ENCODE measurements around the gene ZNF283.
"Not testable (repeated sequence)": the region's sequence is repeated elsewhere in the genome, so short reads cannot be mapped to it uniquely, and the experiment has no call there.

ZNF283 gene

DNA sequence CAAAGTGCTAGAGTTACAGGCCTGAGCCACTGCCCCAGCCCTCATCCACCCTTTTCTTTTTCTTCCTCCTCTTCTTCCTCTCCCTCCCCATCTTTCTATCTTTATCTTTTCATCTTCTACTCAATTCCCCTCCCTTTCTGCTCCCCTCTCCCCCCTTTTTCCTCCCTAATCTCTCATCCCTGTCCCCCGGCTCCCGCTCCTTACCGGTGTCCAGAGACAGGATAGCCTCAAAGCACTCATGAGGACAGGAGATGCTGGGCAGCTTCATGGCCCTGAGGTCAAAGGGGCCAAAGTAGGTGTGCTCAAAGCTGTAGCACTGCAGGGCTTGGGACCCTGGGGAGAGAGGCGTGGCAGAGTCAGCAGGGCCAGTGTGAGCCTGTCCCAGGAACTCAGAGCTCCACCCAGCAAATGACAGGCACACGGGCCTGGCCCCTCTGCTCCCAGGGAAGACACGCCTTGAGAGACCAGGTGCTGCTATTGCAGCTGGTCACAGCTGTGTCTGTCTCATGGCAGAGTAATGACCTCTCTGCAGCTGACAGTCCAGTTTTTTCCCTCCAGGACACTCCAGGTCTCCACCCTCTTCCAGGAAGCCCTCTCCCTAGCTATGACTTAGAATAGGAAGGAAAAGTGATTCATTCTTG is 27.5 kb upstream of the ZNF283 start:
- no peak for DNase-seq

GRCh38 chr19:43802216-43802951 is 24.7 kb upstream of the ZNF283 start, which contains the start of gene LYPD5:
TSS of gene LYPD5 (minus strand) at chr19:43802447. CDS start at chr19:43802380, 67 bp downstream.
- no peak for DNase-seq

DNA sequence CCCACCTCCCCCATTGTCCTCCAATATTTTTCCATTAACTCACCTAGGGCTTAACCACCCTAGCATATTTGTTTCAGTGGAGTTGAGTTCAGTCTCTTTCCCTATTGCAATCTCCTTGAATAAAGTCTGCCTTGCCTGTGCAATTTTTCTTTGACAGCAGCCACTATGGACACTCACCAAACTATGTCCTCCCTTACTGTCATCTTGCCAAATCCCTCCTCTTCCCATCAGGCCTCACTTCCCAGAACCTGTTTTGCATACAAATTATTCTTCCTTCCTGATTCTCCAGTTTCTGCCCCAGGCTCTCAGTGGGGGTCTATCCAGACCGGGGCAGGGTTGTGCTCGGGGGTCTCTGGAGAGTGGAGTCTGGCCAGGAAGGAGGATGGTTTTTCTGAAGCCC is 22.7 kb upstream of the ZNF283 start:
- no peak for DNase-seq

DNA sequence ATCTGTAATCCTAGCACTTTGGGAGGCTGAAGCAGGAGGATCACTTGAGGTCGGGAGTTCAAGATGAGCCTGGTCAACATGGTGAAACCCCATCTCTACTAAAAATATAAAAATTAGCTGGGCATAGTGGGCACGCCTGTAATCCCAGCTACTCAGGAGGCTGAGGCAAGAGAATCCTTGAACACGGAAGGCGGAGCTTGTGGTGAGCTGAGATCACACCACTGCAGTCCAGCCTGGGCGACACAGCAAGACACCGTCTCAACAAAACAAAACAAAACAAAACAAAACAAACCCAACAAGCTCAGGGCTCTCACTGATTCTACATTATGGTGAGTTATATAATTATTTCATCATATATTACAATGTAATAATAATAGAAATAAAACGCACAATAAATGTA is 20.7 kb upstream of the ZNF283 start:
- DNase-seq: not testable (repeated sequence)

GRCh38 chr19:43806848-43807247 is 20.3 kb upstream of the ZNF283 start:
- no peak for DNase-seq

- DNase-seq: no peak
Observed at GRCh38 chr19:43807651-43808050, 19.5 kb upstream of the ZNF283 start.

DNA sequence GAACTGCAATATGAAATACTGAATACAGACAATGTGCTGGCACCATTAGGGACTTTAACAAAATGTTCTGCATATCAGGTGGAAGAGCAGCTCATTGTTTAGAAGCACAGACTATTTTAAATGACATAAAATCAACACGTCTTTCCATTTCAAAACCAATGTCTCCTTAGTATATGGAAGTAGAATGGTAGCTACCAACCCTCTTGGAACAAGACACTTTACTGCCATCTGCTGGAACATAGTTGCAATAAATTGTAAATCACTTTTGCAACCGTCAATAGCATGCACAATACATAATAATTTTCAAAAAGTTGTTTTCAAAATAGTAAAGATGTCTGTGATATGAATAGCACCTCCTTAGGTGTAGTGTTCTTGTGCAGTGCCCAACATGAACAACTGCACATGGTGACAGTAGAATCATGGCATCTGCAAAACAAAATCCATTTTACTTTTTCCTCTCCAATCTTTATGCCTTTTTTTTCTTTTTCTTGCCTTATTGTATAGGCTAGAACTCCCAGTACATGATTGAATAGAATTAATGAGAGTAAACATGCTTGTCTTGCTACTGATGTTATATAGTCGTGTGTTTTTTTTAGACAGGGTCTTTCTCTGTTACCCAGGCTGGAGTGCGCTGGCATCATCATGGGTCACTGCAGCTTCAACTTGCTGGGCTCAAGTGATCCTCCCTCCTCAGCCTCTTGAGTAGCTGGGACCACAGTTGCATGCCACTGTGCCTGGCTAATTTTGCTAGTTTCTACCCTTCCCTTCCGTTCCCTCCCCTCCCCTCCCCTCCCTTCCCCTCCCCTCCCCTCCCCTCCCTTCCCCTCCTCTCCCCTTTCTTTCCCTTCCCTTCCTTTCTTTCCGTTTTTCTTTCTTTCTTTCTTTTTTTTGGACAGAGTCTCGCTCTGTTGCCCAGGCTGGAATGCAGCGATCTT is 17.1 kb upstream of the ZNF283 start:
- DNase-seq: peak; percentile 73 to 83

DNA sequence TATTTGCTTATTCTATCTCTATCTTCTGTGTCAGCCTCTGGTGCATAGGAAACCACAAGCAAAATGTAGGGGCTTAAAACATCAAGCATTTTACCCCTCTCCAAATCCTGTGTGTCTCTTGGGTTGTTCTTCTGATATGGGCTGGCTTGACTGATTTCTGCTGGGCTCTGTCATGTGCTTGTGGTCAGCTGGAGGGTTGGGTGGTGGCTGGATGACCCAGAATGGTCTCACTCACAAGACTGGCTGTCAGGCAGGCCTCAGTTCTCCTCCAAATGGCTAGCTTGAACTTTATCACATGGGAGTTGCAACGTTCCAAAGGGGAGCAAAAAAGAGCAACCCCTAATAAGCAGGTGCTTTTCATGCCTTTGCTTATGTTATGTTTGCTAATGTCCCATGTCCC is 15.3 kb upstream of the ZNF283 start:
- DNase-seq: peak; percentile 40 to 48

DNA sequence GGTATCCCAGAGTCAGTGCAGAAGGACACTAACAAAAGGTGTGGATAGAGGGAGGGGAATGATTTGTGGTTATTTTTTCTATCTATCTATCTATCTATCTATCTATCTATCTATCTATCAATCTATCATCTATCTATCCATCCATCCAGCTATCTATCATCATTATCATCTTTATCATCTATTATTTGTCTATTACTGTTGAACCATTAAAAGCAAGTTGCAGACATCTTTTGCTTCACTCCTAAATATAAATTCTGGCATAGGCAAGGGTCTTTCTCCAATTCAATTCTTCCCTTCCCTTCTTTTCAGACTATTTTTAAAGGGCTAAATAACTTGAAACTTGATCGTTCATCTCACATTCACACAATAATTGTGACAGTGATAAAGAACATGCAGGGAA is 14.9 kb upstream of the ZNF283 start:
- DNase-seq: no peak

DNA sequence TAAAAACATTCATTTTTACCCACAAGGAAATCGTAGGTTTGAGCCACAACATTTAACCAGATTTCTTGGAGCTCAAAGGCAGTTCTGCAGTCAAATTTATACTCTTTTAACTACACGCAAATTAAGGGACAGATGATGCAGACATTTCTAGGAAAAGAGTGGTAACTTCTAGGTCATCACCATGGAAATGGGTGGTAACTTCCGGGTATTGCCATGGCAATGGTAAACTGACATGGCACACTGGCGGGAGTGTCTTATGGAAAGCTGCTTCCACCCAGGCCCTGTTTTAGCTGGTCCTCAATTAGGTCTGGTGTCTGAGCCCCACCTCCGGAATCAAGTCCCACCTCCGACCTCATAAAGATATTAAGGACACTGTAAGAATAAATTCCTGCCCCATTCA is 14.4 kb upstream of the ZNF283 start:
- DNase-seq: peak; percentile 15 to 37

DNA sequence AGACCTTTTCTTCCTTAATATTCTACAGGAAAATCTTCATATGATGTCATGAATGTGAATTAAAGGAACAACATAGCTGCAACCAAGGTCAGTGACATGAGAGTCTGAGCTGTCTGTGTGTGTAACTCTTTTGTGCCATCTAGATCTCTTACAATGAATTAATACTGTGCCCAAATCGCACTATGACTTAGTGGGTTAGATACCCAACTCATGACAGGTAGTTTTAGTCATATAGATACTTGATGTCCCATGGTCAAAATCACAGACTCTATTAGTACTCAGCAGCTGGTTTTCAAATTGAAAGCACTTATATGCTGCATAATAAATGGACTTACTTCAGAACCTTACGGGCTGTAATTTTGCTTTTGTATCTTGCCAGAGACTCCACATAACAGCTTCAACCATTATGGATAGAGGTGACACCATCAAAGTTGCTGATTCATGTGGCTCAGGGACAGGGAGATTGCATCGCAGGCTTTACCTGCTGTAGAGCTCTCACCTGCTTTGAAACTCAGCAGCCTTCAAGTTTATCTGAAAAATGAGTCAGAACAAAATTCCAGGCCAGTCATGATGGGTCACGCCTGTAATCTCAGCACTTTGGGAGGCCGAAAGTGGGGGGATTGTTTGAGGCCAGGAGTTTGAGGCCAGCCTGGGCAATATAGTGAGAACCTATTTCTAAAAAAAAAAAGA is 12.3 kb upstream of the ZNF283 start:
- no peak for DNase-seq

DNA sequence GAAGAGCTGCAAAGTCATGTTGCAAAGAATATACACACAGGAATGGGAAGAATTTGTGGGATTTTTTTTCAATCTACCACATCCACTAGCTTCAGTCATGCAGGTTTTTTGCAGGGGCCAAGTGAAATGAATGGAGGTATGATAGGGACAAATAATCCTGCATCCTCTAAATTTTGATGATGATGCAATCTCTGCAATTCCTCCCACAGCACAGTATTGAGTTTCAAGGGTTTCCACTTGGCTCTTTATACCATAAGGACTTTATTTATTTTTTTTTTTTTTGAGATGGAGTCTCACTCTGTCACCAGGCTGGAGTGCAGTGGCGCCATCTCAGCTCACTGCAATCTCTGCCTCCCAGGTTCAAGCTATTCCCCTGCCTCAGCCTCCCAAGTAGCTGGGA is 9.7 kb upstream of the ZNF283 start:
- not testable (repeated sequence) for DNase-seq

DNA sequence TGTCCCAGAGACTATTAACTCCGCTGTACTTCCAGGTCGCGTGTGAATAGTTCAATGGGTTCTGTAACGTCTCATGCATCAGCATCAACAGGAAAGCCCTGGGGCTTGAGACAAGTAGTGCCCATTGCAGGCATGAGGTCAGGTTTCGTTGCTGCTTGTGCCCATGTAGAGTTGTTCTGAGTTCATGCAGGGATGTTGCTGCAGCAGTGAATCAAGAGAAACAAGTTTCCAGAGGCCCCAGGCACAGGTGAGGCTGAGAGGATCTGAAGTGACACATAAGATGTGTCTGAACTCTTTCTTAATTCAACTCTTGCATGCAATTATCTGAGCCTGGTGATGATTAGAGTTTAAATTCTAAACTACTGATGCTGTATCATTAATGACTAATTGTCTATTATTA is 8.6 kb upstream of the ZNF283 start:
- DNase-seq: no peak

- DNase-seq: peak; percentile 46 to 57
Observed at GRCh38 chr19:43820098-43820883, 6.8 kb upstream of the ZNF283 start.

- DNase-seq: no peak
Observed at GRCh38 chr19:43820884-43821215, 6.3 kb upstream of the ZNF283 start.

DNA sequence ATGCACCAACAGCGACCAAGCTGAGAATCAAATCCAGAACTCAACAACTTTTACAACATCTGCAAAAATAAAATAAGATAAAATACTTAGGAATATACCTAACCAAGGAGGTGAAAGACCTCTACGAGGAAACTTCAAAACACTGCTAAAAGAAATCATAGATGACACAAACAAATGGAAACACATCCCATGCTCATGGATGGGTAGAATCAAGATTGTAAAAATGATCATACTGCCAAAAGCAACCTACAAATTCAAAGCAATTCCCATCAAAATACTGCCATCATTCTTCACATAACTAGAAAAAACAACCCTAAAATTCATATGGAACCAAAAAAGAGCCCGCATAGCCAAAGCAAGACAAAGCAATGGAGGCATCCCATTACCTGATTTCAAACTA is 3.3 kb upstream of the ZNF283 start:
- DNase-seq: not testable (repeated sequence)

GRCh38 chr19:43824572-43824971 is 2.5 kb upstream of the ZNF283 start:
- DNase-seq: not testable (repeated sequence)

- no peak for DNase-seq
Observed at GRCh38 chr19:43839139-43839538, 12.0 kb downstream of the ZNF283 start.

- no peak for DNase-seq
Observed at GRCh38 chr19:43842007-43842406, 14.9 kb downstream of the ZNF283 start.

DNA sequence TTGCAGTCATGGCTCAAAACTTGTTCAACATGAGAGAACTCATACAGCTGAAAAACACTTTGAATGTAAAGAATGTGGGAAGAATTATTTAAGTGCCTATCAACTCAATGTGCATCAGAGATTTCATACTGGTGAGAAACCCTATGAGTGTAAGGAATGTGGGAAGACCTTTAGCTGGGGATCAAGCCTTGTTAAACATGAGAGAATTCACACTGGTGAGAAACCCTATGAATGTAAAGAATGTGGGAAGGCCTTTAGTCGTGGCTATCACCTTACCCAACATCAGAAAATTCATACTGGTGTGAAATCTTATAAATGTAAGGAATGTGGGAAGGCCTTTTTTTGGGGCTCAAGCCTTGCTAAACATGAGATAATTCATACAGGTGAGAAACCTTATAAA is 20.1 kb downstream of the ZNF283 start:
- DNase-seq: no peak

DNA sequence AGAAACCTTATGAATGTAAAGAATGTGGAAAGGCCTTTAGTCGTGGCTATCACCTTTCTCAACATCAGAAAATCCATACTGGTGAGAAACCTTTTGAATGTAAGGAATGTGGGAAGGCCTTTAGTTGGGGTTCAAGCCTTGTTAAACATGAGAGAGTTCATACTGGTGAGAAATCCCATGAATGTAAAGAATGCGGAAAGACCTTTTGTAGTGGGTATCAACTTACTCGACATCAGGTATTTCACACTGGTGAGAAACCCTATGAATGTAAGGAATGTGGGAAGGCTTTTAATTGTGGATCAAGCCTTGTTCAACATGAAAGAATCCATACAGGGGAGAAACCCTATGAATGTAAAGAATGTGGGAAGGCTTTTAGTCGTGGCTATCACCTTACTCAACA is 20.8 kb downstream of the ZNF283 start:
- no peak for DNase-seq

GRCh38 chr19:43848821-43849220 is 21.7 kb downstream of the ZNF283 start:
- no peak for DNase-seq

All from inflammatory macrophage (primary cell).